Measurements from ENCODE around the gene B3GAT3.

Gene B3GAT3

GRCh38 chr11:62602141-62603071 lies 19.4 kb downstream of the B3GAT3 start:
- DNase-seq: no peak
- H3K4me1 ChIP-seq (ENCODE audit: insufficient read depth, low read length): peaks cover 40% of the 10 kb centered on the region
- peak overlapping the region; percentile 57 for H3K27ac ChIP-seq (ENCODE audit: low read length)
- H2AFZ ChIP-seq (ENCODE audit: low read depth, low read length): peak overlapping the region; percentile 86
- peaks cover 57% of the 10 kb centered on the region for H3K36me3 ChIP-seq (ENCODE audit: insufficient read depth, low read length)
- peak overlapping the region in 1 of 2 experiments; percentile 69; a peak in 3 of 4 replicates for H3K4me3 ChIP-seq (ENCODE audit: low read depth in 1 of 2, low read length in 2 of 2)
- peak overlapping the region; percentile 96 for H3K4me2 ChIP-seq (ENCODE audit: insufficient read depth, low read length)
- TF ChIP-seq CTCF (IDR thresholded peaks at IDR 0.05; ENCODE audit: borderline replicate concordance, extremely low read depth, low read length, poor library complexity, severe bottlenecking) (no peak), EZH2 (IDR thresholded peaks at IDR 0.05; ENCODE audit: borderline replicate concordance, low read depth, low read length, severe bottlenecking) (no peak)
- H3K9me3 ChIP-seq (ENCODE audit: insufficient read depth, low read length, severe bottlenecking): no peaks in the 10 kb centered on the region
- H4K20me1 ChIP-seq (ENCODE audit: insufficient read depth, low read length): peaks cover 28% of the 10 kb centered on the region
- peaks cover 40% of the 10 kb centered on the region for H3K79me2 ChIP-seq (ENCODE audit: insufficient read depth, low read length)
- no peaks in the 10 kb centered on the region for H3K27me3 ChIP-seq (ENCODE audit: insufficient read depth, low read length, poor library complexity)
- peak overlapping the region; percentile 97 for H3K9ac ChIP-seq (ENCODE audit: low read depth, low read length)
- ATAC-seq (ENCODE audit: insufficient read depth, low read depth): no peak

DNA sequence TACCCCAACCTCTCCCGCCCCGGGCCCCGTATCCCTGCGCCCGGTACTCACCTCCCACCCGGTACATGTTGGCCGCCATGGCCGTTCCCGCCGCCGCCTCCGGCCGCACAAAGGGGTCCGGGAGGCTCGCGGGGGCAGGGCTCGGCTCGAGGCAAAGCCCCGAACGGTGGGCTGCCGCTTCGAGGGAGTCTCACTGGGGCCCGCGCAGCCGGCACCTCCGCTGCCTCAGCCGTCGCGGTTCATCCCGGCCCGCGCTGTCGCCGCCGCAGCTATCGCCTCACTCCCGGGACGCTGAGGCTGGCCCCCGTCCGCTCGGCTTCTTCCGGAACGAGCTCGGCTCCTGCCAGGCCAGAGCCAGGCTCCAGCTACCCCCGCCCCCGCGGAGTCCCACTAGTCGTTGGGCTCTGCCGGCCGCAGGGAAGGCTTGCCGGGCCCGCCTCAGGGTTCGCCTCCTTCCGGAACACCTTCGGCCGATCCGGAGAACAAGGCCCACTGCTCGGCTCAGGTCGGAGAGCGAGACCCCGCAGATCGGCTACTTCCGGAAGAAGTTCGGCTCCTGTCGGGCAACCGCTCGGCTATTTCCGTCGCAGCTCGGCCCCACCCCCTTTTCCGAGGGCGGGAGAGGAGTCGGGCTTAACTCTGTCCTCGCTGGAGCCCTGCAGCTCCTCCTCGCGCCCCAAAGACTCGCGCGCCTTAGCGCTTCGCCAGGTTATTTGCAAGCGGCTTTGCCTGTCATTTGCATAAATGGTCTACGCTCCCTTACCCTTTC lies 20.2 kb downstream of the B3GAT3 start, which contains the start of gene MTA2:
Gene MTA2 (minus strand): TSS at position 494 of the 769 bp plus-strand sequence. CDS start 415 bp downstream, at position 79.
- H4K20me1 ChIP-seq (ENCODE audit: insufficient read depth, low read length): peaks cover 29% of the 10 kb centered on the region
- peaks cover 64% of the 10 kb centered on the region for H3K36me3 ChIP-seq (ENCODE audit: insufficient read depth, low read length)
- no peaks in the 10 kb centered on the region for H3K9me3 ChIP-seq (ENCODE audit: insufficient read depth, low read length, severe bottlenecking)

DNA sequence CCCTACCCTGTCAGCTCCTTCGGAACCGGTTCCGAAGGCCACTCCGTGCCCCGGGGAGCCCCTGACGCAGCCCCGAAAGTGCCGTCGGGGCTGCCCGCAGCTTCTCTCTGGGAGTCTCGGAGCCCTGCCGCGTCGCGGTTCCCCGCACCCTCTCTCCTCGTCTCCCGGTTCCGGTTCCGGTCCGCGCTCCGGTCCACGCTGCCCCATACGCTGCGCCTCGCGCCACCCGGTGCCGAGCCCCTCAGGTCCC lies 20.7 kb downstream of the B3GAT3 start:
- peak overlapping the region; percentile 96 for H3K4me2 ChIP-seq (ENCODE audit: insufficient read depth, low read length)
- ATAC-seq (ENCODE audit: insufficient read depth, low read depth): peak; percentile 12
- H3K36me3 ChIP-seq (ENCODE audit: insufficient read depth, low read length): peaks cover 66% of the 10 kb centered on the region
- H4K20me1 ChIP-seq (ENCODE audit: insufficient read depth, low read length): peaks cover 33% of the 10 kb centered on the region
- H3K4me3 ChIP-seq (ENCODE audit: low read depth in 1 of 2, low read length in 2 of 2): peak overlapping the region; percentile 69
- peak overlapping the region; percentile 97 for H3K9ac ChIP-seq (ENCODE audit: low read depth, low read length)
- DNase-seq: peak; percentile 60
- H3K27me3 ChIP-seq (ENCODE audit: insufficient read depth, low read length, poor library complexity): no peaks in the 10 kb centered on the region
- TF ChIP-seq CTCF (IDR thresholded peaks at IDR 0.05; ENCODE audit: borderline replicate concordance, extremely low read depth, low read length, poor library complexity, severe bottlenecking) (no peak), EZH2 (IDR thresholded peaks at IDR 0.05; ENCODE audit: borderline replicate concordance, low read depth, low read length, severe bottlenecking) (no peak)
- H3K9me3 ChIP-seq (ENCODE audit: insufficient read depth, low read length, severe bottlenecking): no peaks in the 10 kb centered on the region
- H3K4me1 ChIP-seq (ENCODE audit: insufficient read depth, low read length): peaks cover 46% of the 10 kb centered on the region
- H3K27ac ChIP-seq (ENCODE audit: low read length): peak overlapping the region; percentile 92
- H3K79me2 ChIP-seq (ENCODE audit: insufficient read depth, low read length): peaks cover 51% of the 10 kb centered on the region
- H2AFZ ChIP-seq (ENCODE audit: low read depth, low read length): peak overlapping the region; percentile 75

More for the DNA sequence above, 20.2 kb downstream of the B3GAT3 start, which contains the start of gene MTA2:
- Histone ChIP-seq H3K4me1 (ENCODE audit: insufficient read depth, low read length) (peaks cover 42% of the 10 kb centered on the region), H3K4me3 (ENCODE audit: low read depth in 1 of 2, low read length in 2 of 2) (peak within 1 kb of the TSS; percentile 69), H2AFZ (ENCODE audit: low read depth, low read length) (peak within 1 kb of the TSS; percentile 86), H3K27ac (ENCODE audit: low read length) (peak within 1 kb of the TSS; percentile 92), H3K27me3 (ENCODE audit: insufficient read depth, low read length, poor library complexity) (no peaks in the 10 kb centered on the region), H3K79me2 (ENCODE audit: insufficient read depth, low read length) (peaks cover 46% of the 10 kb centered on the region), H3K9ac (ENCODE audit: low read depth, low read length) (peak within 1 kb of the TSS; percentile 97), H3K4me2 (ENCODE audit: insufficient read depth, low read length) (peak within 1 kb of the TSS; percentile 96)
- DNase-seq (peak; percentile 100), ATAC-seq (ENCODE audit: insufficient read depth, low read depth) (peak; percentile 85)
- no peak for TF ChIP-seq CTCF (IDR thresholded peaks at IDR 0.05; ENCODE audit: borderline replicate concordance, extremely low read depth, low read length, poor library complexity, severe bottlenecking)
- TF ChIP-seq EZH2 (IDR thresholded peaks at IDR 0.05; ENCODE audit: borderline replicate concordance, low read depth, low read length, severe bottlenecking): no peak

All from DND-41 (cell line).